Measurements from ENCODE around the gene SOHLH2. TPM values are rescaled to one million over a fixed set of nuclear protein-coding genes. Genes with fewer than 3 reads are reported as not detected.

The SOHLH2 gene
- polyA plus RNA-seq, 1 donor from 2014 or later, result not detected

DNA sequence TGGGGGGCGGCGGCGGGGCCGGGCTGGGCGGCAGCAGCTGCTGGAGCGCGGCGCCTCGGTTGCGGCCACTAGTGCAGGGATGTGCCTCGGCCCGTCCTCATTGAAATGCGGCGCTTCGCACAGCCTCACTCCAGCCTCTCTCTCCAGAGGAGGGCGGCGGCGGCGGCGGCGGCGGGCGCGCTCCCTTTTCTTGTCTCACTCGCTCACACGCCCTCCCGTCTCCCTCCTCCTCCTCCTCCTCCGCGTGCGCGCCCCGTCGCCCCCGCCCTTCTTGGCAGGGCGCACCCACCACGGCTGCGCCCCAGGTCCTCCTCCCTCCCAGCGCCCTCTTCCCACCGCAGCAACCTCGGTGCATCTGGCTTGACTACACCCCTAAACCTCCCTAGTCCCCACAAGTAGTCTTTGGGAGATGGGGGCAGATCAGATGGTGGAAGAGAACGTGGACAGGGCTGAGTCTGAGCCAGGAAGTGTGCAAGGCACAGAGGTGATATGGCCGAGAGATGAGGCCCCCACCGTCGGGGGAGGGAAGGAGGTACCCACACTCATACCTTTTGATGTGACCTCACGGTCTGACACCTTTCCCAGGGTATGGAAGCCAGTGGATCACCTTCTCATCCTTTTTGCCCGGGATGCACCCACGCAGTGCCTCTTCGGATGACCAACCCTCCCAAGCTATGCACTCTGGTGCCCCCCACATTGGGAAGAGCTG is 83.0 kb downstream of the SOHLH2 start, which contains the start of gene DCLK1:
TSS of gene DCLK1 (minus strand) at position 161 of the 709 bp plus-strand sequence.
- H3K4me3 Mint-ChIP-seq, result no peak within 1 kb of the TSS
- H3K36me3 Mint-ChIP-seq, result no peaks in the 10 kb centered on the region
- peaks cover 0 to 3% (median 0%) of the 10 kb centered on the region in 3 donors for H3K9me3 Mint-ChIP-seq
- H3K27me3 Mint-ChIP-seq, result peaks cover 24% of the 10 kb centered on the region
- peaks cover 0 to 3% (median 0%) of the 10 kb centered on the region in 3 donors for H3K4me1 Mint-ChIP-seq
- no peak within 1 kb of the TSS for H3K27ac Mint-ChIP-seq

DNA sequence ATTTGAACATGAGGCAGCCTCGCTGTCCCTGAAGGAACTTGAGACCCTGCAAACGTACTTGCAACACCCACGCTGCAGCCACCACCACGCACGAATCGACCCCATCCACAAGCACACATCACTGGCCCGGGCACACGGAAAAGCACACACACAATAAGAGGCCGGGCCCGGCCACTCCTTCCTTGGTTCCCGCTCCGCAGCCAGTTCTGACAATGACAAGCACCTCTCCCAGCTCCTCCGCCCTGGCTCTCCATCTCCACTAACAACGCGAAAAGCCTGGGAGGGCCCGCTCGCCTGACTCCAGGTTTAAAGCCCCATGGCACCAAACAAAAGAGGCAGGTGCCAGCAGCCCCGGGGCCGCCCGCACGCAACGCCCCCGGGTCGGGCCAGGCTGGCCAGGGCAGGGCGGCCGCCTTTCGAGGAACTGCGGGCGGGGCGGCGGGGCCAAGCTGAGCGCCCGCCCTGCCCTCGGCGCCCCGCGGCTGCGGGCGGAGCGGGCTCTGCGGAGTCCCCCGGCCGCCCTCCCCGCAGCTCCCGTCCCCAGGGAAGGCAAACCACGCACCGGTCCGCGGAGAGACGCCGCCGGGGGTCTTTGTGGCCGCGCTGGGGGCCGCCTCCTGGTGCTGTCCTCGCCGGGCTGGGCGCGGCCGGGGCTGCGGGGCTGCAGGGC is 83.7 kb downstream of the SOHLH2 start:
- H3K27me3 Mint-ChIP-seq, result peaks cover 24% of the 10 kb centered on the region
- no peaks in the 10 kb centered on the region for H3K36me3 Mint-ChIP-seq
- no peak overlapping the region for H3K27ac Mint-ChIP-seq
- no peak overlapping the region for H3K4me3 Mint-ChIP-seq
- H3K9me3 Mint-ChIP-seq, result peaks cover 0 to 3% (median 0%) of the 10 kb centered on the region in 3 donors
- peaks cover 0 to 3% (median 0%) of the 10 kb centered on the region in 3 donors for H3K4me1 Mint-ChIP-seq

DNA sequence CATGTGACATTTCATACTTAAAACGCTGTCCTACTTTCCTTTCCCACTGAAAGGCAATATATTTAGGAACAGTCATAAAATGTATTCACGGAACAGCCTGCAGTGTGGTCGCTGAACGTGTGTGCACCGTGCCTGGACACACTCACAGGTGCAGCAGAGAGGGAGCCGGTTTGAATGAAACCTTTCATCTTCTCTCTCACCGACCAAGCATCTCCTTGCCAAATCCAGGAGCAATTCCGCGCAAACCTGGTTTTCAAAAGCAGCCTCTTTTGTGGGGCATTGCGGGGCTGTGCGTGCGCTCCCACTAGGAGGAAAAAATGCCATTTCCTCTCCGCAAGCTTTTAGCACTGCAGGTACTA is 84.2 kb downstream of the SOHLH2 start:
- H3K4me1 Mint-ChIP-seq, result peaks cover 0 to 3% (median 0%) of the 10 kb centered on the region in 3 donors
- no peaks in the 10 kb centered on the region for H3K36me3 Mint-ChIP-seq
- peaks cover 24% of the 10 kb centered on the region for H3K27me3 Mint-ChIP-seq
- no peak overlapping the region for H3K27ac Mint-ChIP-seq
- peaks cover 0 to 3% (median 0%) of the 10 kb centered on the region in 3 donors for H3K9me3 Mint-ChIP-seq
- no peak overlapping the region for H3K4me3 Mint-ChIP-seq

DNA sequence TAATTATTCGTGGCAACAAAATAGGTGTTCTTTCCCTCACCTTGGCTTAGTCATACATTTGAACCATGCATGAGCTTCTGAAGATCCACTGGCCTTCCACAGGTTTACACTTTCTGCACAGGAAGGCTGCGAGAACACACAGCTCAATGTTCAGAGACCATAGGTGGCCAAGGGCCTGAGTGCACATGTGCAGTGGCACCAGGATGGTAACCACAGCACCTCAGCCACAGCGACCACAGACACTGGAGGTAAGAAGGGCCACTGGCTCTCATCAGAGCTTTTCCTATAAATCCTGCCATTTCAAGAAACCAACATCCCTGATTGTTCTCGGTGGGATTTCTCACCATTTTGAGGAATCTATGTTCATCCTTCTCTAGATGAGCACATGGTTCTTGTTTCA is 84.8 kb downstream of the SOHLH2 start:
- peaks cover 0 to 3% (median 0%) of the 10 kb centered on the region in 3 donors for H3K9me3 Mint-ChIP-seq
- H3K27me3 Mint-ChIP-seq, result peaks cover 24% of the 10 kb centered on the region
- no peaks in the 10 kb centered on the region for H3K36me3 Mint-ChIP-seq
- peaks cover 0 to 3% (median 0%) of the 10 kb centered on the region in 3 donors for H3K4me1 Mint-ChIP-seq
- H3K27ac Mint-ChIP-seq, result no peak overlapping the region
- H3K4me3 Mint-ChIP-seq, result no peak overlapping the region

DNA sequence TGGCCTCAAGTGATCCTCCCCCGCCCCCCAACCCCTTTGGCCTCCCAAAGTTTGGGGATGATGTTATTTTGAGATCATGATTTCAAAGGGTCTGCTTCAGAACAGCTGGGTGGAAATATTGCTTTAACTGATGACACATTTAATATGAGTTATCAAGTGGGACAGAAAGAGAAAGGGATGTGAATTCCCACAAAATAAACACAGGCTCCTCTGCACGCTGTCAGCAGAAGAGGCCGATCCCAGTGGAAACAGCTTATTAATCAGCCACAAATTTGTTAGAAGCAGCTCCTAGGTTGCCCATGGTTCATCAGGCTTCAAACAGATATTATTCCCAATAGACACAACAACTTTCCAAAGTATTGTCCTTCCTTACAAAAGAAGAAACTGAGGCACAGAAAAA is 87.9 kb downstream of the SOHLH2 start:
- H3K36me3 Mint-ChIP-seq, result no peaks in the 10 kb centered on the region
- H3K27ac Mint-ChIP-seq, result no peak overlapping the region
- H3K27me3 Mint-ChIP-seq, result peaks cover 15% of the 10 kb centered on the region
- H3K4me3 Mint-ChIP-seq, result no peak overlapping the region
- H3K9me3 Mint-ChIP-seq, result peaks cover 0 to 3% (median 0%) of the 10 kb centered on the region in 3 donors
- H3K4me1 Mint-ChIP-seq, result peaks cover 0 to 3% (median 0%) of the 10 kb centered on the region in 3 donors

DNA sequence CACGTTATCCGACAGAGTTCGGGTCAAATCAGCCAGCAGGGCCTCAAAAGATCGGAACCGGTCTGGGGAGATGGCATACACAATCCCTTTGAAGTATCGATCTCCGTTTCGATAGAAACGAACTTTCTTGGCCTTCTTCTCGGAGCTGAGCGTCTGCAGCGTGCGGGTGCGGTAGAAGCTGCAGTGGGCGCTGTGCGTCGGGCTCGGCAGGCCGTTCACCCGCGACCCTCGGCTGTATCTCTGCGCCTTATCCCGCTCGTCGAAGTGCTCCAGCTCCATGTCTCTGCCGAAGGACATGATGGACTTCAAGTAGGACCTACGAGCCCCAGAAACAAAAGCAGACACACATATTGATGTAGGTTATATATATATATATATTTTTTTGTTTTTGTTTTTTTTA is 88.5 kb downstream of the SOHLH2 start:
- Mint-ChIP-seq H3K36me3 (no peaks in the 10 kb centered on the region), H3K27ac (no peak overlapping the region), H3K4me3 (no peak overlapping the region), H3K27me3 (peaks cover 13% of the 10 kb centered on the region), H3K4me1 (peaks cover 0 to 3% (median 0%) of the 10 kb centered on the region in 3 donors), H3K9me3 (peaks cover 0 to 3% (median 0%) of the 10 kb centered on the region in 3 donors)

DNA sequence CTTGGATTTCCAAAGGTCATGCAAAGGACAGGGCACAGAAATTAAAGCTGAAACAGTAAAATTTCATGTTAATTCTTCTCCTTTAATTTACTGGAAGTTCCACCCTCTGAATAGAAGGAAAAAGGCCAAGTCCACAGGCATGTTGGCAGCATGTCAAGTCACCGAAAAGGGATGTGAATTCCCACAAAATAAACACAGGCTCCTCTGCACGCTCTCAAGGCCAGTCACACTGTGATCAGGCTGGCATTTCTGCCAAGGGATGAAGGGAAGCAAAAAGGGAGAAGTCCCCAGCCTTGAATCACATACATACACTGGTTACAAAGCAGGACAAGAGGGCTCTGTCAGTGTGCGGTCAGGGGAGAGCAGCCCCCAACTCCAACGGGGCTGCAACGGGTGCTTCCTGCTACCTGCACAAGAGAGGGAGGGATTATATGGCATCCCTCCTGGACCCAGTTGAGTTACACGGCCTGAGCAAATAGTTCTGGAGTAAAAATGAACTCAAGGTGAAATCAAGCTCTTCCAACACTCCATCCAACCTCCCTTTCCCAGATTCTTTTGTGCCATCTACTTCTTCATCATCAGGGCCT is 90.0 kb downstream of the SOHLH2 start:
- Mint-ChIP-seq H3K36me3 (no peaks in the 10 kb centered on the region), H3K27me3 (peaks cover 6% of the 10 kb centered on the region), H3K27ac (no peak overlapping the region), H3K4me3 (no peak overlapping the region), H3K9me3 (peaks cover 0 to 3% (median 0%) of the 10 kb centered on the region in 3 donors), H3K4me1 (no peaks in the 10 kb centered on the region)

Other genes with a start within 250 kb of the SOHLH2 start
- not detected for gene DCLK1, start 83.2 kb downstream of the SOHLH2 start, polyA plus RNA-seq
- not detected for gene CCDC169, start 83.3 kb upstream of the SOHLH2 start, polyA plus RNA-seq
- gene SPART, start 131.8 kb upstream of the SOHLH2 start, polyA plus RNA-seq, result 17.9 TPM
- gene CCNA1, start 217.9 kb upstream of the SOHLH2 start, polyA plus RNA-seq, result not detected

All from IgD-negative memory B cell (primary cell).